ENCODE measurements around the gene SIX3.

The SIX3 gene

GRCh38 chr2:44931198-44931780 is 10.2 kb upstream of the SIX3 start:
- no peak for DNase-seq

- no peak for DNase-seq
These were observed 9.4 kb upstream of the SIX3 start for GRCh38 chr2:44932079-44932478.

- DNase-seq = no peak
These were observed 8.7 kb upstream of the SIX3 start for GRCh38 chr2:44932564-44933392.

- DNase-seq = no peak
These were observed 8.0 kb upstream of the SIX3 start for GRCh38 chr2:44933434-44933951.

- no peak for DNase-seq
These were observed 7.2 kb upstream of the SIX3 start for GRCh38 chr2:44934038-44934982.

- DNase-seq = no peak
These were observed 6.3 kb upstream of the SIX3 start for GRCh38 chr2:44934983-44935728.

- no peak for DNase-seq
These were observed 5.8 kb upstream of the SIX3 start for GRCh38 chr2:44935729-44936098.

GRCh38 chr2:44936275-44936674 is 5.2 kb upstream of the SIX3 start:
- DNase-seq = no peak

GRCh38 chr2:44936715-44937687 is 4.5 kb upstream of the SIX3 start:
- DNase-seq = no peak

- DNase-seq = no peak
These were observed 3.7 kb upstream of the SIX3 start for GRCh38 chr2:44937688-44938240.

- no peak for DNase-seq
These were observed 3.0 kb upstream of the SIX3 start for GRCh38 chr2:44938287-44939105.

- no peak for DNase-seq
These were observed 2.1 kb upstream of the SIX3 start for GRCh38 chr2:44939106-44940048.

GRCh38 chr2:44940049-44940494 is 1.4 kb upstream of the SIX3 start:
- no peak for DNase-seq

GRCh38 chr2:44940732-44941464 is 604 bp upstream of the SIX3 start:
- DNase-seq = no peak

- no peak for DNase-seq
These were observed 965 bp downstream of the SIX3 start for GRCh38 chr2:44942304-44943030.

GRCh38 chr2:44943031-44943692 is 1.7 kb downstream of the SIX3 start:
- peak; percentile 29 for DNase-seq

GRCh38 chr2:44943693-44944101 is 2.2 kb downstream of the SIX3 start:
- no peak for DNase-seq

Data from activated CD4-positive, CD25-positive, alpha-beta regulatory T cell treated with anti-CD3 and anti-CD28 coated beads, Interleukin-2, amount 50 U/mL, for 72 hours (primary cell).